HG03196 (cell line): ENCODE measurements around the gene OR9K2.
"Not testable (repeated sequence)": the region's sequence is repeated elsewhere in the genome, so short reads cannot be mapped to it uniquely, and the experiment has no call there.

Experiments
- ATAC-seq: cut with Tn5 transposase; IDR thresholded peaks from one replicate; pipeline ENCODE4 v1.9.1; 2021; ENCODE audit not compliant: unreplicated experiment

Gene OR9K2

GRCh38 chr12:55126106-55126505 lies at the start of gene OR9K2:
TSS of gene OR9K2 (plus strand) at chr12:55126406. CDS start at chr12:55129835, 3,429 bp downstream.
- ATAC-seq = no peak

- no peak for ATAC-seq
These were observed 33.6 kb upstream of the OR9K2 start for GRCh38 chr12:55092579-55092978.

GRCh38 chr12:55112378-55112875 lies 13.8 kb upstream of the OR9K2 start:
- ATAC-seq = no peak

GRCh38 chr12:55116152-55116551 lies 10.1 kb upstream of the OR9K2 start:
- no peak for ATAC-seq

- ATAC-seq = no peak
These were observed 6.6 kb downstream of the OR9K2 start for GRCh38 chr12:55132816-55133215.

- ATAC-seq = no peak
These were observed 16.7 kb downstream of the OR9K2 start for GRCh38 chr12:55142669-55143565.

- no peak for ATAC-seq
These were observed 17.3 kb downstream of the OR9K2 start for GRCh38 chr12:55143566-55143870.

- not testable (repeated sequence) for ATAC-seq
These were observed 40.9 kb downstream of the OR9K2 start for GRCh38 chr12:55167010-55167640.

- no peak for ATAC-seq
These were observed 45.2 kb downstream of the OR9K2 start for GRCh38 chr12:55171445-55171844.

- not testable (repeated sequence) for ATAC-seq
These were observed 45.6 kb downstream of the OR9K2 start for GRCh38 chr12:55171846-55172245.

- no peak for ATAC-seq
These were observed 46.5 kb downstream of the OR9K2 start for GRCh38 chr12:55172686-55173085.

GRCh38 chr12:55173456-55173855 lies 47.2 kb downstream of the OR9K2 start:
- no peak for ATAC-seq
